Mucosa of rectum (tissue), 2 donors: ENCODE data around the gene RYK.

Experiments used
- H3K27ac ChIP-seq, 2 donors: one replicate each; pipeline ENCODE4 v1.7.0; 2013; ENCODE audit warnings: inconsistent platforms in 2 of 2, low read depth in 2 of 2, low read length in 2 of 2
- H3K27me3 ChIP-seq, 2 donors: one replicate each; pipeline ENCODE4 v1.7.0; 2013; ENCODE audit warnings: low read length in 2 of 2; ENCODE audit not compliant: control insufficient read depth in 2 of 2, insufficient read depth in 2 of 2
- H3K36me3 ChIP-seq, 2 donors: one replicate each; pipeline ENCODE4 v1.7.0; 2013; ENCODE audit warnings: low read length in 2 of 2; ENCODE audit not compliant: control insufficient read depth in 2 of 2, insufficient read depth in 2 of 2
- H3K4me1 ChIP-seq, 2 donors: one replicate each; pipeline ENCODE4 v1.7.0; 2013; ENCODE audit warnings: low read length in 2 of 2, mild to moderate bottlenecking in 1 of 2; ENCODE audit not compliant: control insufficient read depth in 2 of 2, insufficient read depth in 2 of 2
- H3K4me3 ChIP-seq, 2 donors: one replicate each; pipeline ENCODE4 v1.7.0; 2013; ENCODE audit warnings: low read length in 2 of 2
- H3K9ac ChIP-seq, 2 donors: one replicate each; pipeline ENCODE4 v1.7.0; 2013; ENCODE audit warnings: low read length in 2 of 2, low read depth in 1 of 2, mild to moderate bottlenecking in 1 of 2
- H3K9me3 ChIP-seq, 2 donors: one replicate each; pipeline ENCODE4 v1.7.0; 2013; ENCODE audit warnings: low read length in 2 of 2; ENCODE audit not compliant: control insufficient read depth in 2 of 2
- donor health status: healthy.
- donor health status: Normal muscosa, but diverticular disease.

The RYK gene

GRCh38 chr3:134250717-134251220 lies at the start of gene RYK:
RYK (minus strand) TSS chr3:134250859; CDS start chr3:134250654, 205 bp downstream.
- Histone ChIP-seq H3K4me1 (peaks cover 4 to 7% of the 10 kb centered on the region in 2 donors), H3K36me3 (no peaks in the 10 kb centered on the region), H3K9ac (peak within 1 kb of the TSS; percentile 68 to 90), H3K27ac (peak within 1 kb of the TSS; percentile 78 to 82), H3K9me3 (no peaks in the 10 kb centered on the region), H3K4me3 (peak within 1 kb of the TSS; percentile 78 to 84), H3K27me3 (no peaks in the 10 kb centered on the region)

- no peak overlapping the region for H3K27ac ChIP-seq
- H3K4me3 ChIP-seq = no peak overlapping the region
- peaks cover 0 to 4% of the 10 kb centered on the region in 2 donors for H3K4me1 ChIP-seq
- no peaks in the 10 kb centered on the region for H3K27me3 ChIP-seq
- no peak overlapping the region for H3K9ac ChIP-seq
- H3K9me3 ChIP-seq = no peaks in the 10 kb centered on the region
- H3K36me3 ChIP-seq = no peaks in the 10 kb centered on the region
Measured at GRCh38 chr3:134299888-134300206, 49.2 kb upstream of the RYK start.

GRCh38 chr3:134299185-134299887 lies 48.7 kb upstream of the RYK start:
- Histone ChIP-seq H3K9ac (peak overlapping the region in 1 of 2 donors; percentile 43), H3K27me3 (no peaks in the 10 kb centered on the region), H3K36me3 (no peaks in the 10 kb centered on the region), H3K9me3 (no peaks in the 10 kb centered on the region), H3K4me3 (no peak overlapping the region), H3K27ac (peak overlapping the region in 1 of 2 donors; percentile 9), H3K4me1 (peaks cover 0 to 4% of the 10 kb centered on the region in 2 donors)

- no peak overlapping the region for H3K27ac ChIP-seq
- no peak overlapping the region for H3K4me3 ChIP-seq
- H3K36me3 ChIP-seq = no peaks in the 10 kb centered on the region
- no peaks in the 10 kb centered on the region for H3K27me3 ChIP-seq
- no peaks in the 10 kb centered on the region for H3K9me3 ChIP-seq
- no peak overlapping the region for H3K9ac ChIP-seq
- H3K4me1 ChIP-seq = peaks cover 0 to 4% of the 10 kb centered on the region in 2 donors
Measured at GRCh38 chr3:134298249-134298648, 47.6 kb upstream of the RYK start.

GRCh38 chr3:134296616-134297015 lies 46.0 kb upstream of the RYK start:
- H3K9me3 ChIP-seq = no peaks in the 10 kb centered on the region
- H3K27me3 ChIP-seq = no peaks in the 10 kb centered on the region
- H3K4me3 ChIP-seq = no peak overlapping the region
- H3K36me3 ChIP-seq = no peaks in the 10 kb centered on the region
- H3K9ac ChIP-seq = no peak overlapping the region
- peaks cover 0 to 4% of the 10 kb centered on the region in 2 donors for H3K4me1 ChIP-seq
- H3K27ac ChIP-seq = no peak overlapping the region

GRCh38 chr3:134295930-134296329 lies 45.3 kb upstream of the RYK start:
- Histone ChIP-seq H3K4me3 (no peak overlapping the region), H3K9me3 (no peaks in the 10 kb centered on the region), H3K27ac (no peak overlapping the region), H3K4me1 (peaks cover 0 to 4% of the 10 kb centered on the region in 2 donors), H3K36me3 (no peaks in the 10 kb centered on the region), H3K9ac (no peak overlapping the region), H3K27me3 (no peaks in the 10 kb centered on the region)

GRCh38 chr3:134294302-134295280 lies 43.9 kb upstream of the RYK start:
- H3K9ac ChIP-seq = no peak overlapping the region
- H3K4me3 ChIP-seq = no peak overlapping the region
- no peaks in the 10 kb centered on the region for H3K36me3 ChIP-seq
- no peak overlapping the region for H3K27ac ChIP-seq
- H3K9me3 ChIP-seq = no peaks in the 10 kb centered on the region
- H3K27me3 ChIP-seq = no peaks in the 10 kb centered on the region
- peaks cover 0 to 4% of the 10 kb centered on the region in 2 donors for H3K4me1 ChIP-seq

GRCh38 chr3:134291319-134292254 lies 40.9 kb upstream of the RYK start:
- no peaks in the 10 kb centered on the region for H3K27me3 ChIP-seq
- H3K4me1 ChIP-seq = no peaks in the 10 kb centered on the region
- H3K9ac ChIP-seq = no peak overlapping the region
- H3K4me3 ChIP-seq = no peak overlapping the region
- H3K36me3 ChIP-seq = no peaks in the 10 kb centered on the region
- H3K27ac ChIP-seq = no peak overlapping the region
- H3K9me3 ChIP-seq = no peaks in the 10 kb centered on the region

- H3K4me3 ChIP-seq = no peak overlapping the region
- no peaks in the 10 kb centered on the region for H3K27me3 ChIP-seq
- H3K9me3 ChIP-seq = no peaks in the 10 kb centered on the region
- no peaks in the 10 kb centered on the region for H3K36me3 ChIP-seq
- H3K4me1 ChIP-seq = no peaks in the 10 kb centered on the region
- no peak overlapping the region for H3K9ac ChIP-seq
- no peak overlapping the region for H3K27ac ChIP-seq
Measured at GRCh38 chr3:134287512-134287911, 36.9 kb upstream of the RYK start.
